Activated CD4-positive, CD25-positive, alpha-beta regulatory T cell treated with anti-CD3 and anti-CD28 coated beads, Interleukin-2, amount 50 U/mL, for 16 hours (primary cell): ENCODE results near the gene PRKN.
"Not testable (repeated sequence)": the region's sequence is repeated elsewhere in the genome, so short reads cannot be mapped to it uniquely, and the experiment has no call there.

ENCODE experiments used
- DNase-seq: peaks from one replicate; pipeline ENCODE4 v3.0.0-alpha.2; 2020; ENCODE audit warnings: low read depth, low spot score

The PRKN gene

GRCh38 chr6:162539321-162539720 lies 188.2 kb downstream of the PRKN start:
- DNase-seq, result no peak

- no peak for DNase-seq
Measured at GRCh38 chr6:162538643-162539064, 188.9 kb downstream of the PRKN start.

- no peak for DNase-seq
Measured at GRCh38 chr6:162533009-162533400, 194.6 kb downstream of the PRKN start.

GRCh38 chr6:162532283-162533008 lies 195.1 kb downstream of the PRKN start:
- no peak for DNase-seq

GRCh38 chr6:162531391-162531790 lies 196.2 kb downstream of the PRKN start:
- not testable (repeated sequence) for DNase-seq

GRCh38 chr6:162528538-162528937 lies 199.0 kb downstream of the PRKN start:
- no peak for DNase-seq

GRCh38 chr6:162526960-162527359 lies 200.6 kb downstream of the PRKN start:
- DNase-seq, result no peak

- no peak for DNase-seq
Measured at GRCh38 chr6:162525181-162525580, 202.4 kb downstream of the PRKN start.

GRCh38 chr6:162512744-162513143 lies 214.8 kb downstream of the PRKN start:
- DNase-seq, result no peak

- DNase-seq, result no peak
Measured at GRCh38 chr6:162497389-162497788, 230.2 kb downstream of the PRKN start.

- DNase-seq, result no peak
Measured at GRCh38 chr6:162493917-162494316, 233.6 kb downstream of the PRKN start.

GRCh38 chr6:162491637-162492036 lies 235.9 kb downstream of the PRKN start:
- no peak for DNase-seq

- no peak for DNase-seq
Measured at GRCh38 chr6:162489101-162489976, 238.2 kb downstream of the PRKN start.

- DNase-seq, result no peak
Measured at GRCh38 chr6:162488444-162488843, 239.1 kb downstream of the PRKN start.

- no peak for DNase-seq
Measured at GRCh38 chr6:162485464-162485863, 242.1 kb downstream of the PRKN start.

GRCh38 chr6:162481938-162482337 lies 245.6 kb downstream of the PRKN start:
- no peak for DNase-seq

GRCh38 chr6:162481320-162481719 lies 246.2 kb downstream of the PRKN start:
- DNase-seq, result no peak

- DNase-seq, result no peak
Measured at GRCh38 chr6:162478192-162478671, 249.3 kb downstream of the PRKN start.

- no peak for DNase-seq
Measured at GRCh38 chr6:162474722-162475121, 252.8 kb downstream of the PRKN start.

GRCh38 chr6:162471842-162472241 lies 255.7 kb downstream of the PRKN start:
- DNase-seq, result no peak

- no peak for DNase-seq
Measured at GRCh38 chr6:162468326-162468725, 259.2 kb downstream of the PRKN start.

GRCh38 chr6:162467679-162468078 lies 259.9 kb downstream of the PRKN start:
- DNase-seq, result no peak

GRCh38 chr6:162463576-162463975 lies 264.0 kb downstream of the PRKN start:
- DNase-seq, result no peak
